GM12878 (cell line): ENCODE measurements around the gene DDX42. TPM values are rescaled to one million over a fixed set of nuclear protein-coding genes. Genes with fewer than 3 reads are reported as not detected.

Source experiments
- ATAC-seq: fragments of 200-7000 bp; cut with Tn5 transposase; 3 replicates; pipeline ENCODE4 v1.9.1; 2020; ENCODE audit warnings: mild to moderate bottlenecking, moderate library complexity
- BruUV-seq: library from RNA; stranded (reverse); fragments of 400-500 nt; replicated peaks from 2 replicates; lab custom pipeline; 2021; lab: Mats Ljungman, UMichigan
- CTCF ChIA-PET: fragments of 300-600 bp; sonication (Branson Sonifier 250); formaldehyde crosslinking; extraction: SDS; loops from one replicate; lab custom pipeline; 2021; ENCODE audit warnings: inconsistent platforms; lab: Yijun Ruan, JAX
- POLR2A ChIA-PET: fragments of 350-600 bp; formaldehyde crosslinking; extraction: SDS; loops from one replicate; lab custom pipeline; 2021; ENCODE audit warnings: inconsistent platforms; lab: Charles Lee
- RAD21 ChIA-PET: fragments of 300-600 bp; sonication (Branson Sonifier 250); formaldehyde crosslinking; loops from one replicate; lab custom pipeline; 2023; ENCODE audit warnings: antibody characterized with exemption; ENCODE audit not compliant: unreplicated experiment; lab: Charles Lee
- SMC1A ChIA-PET: fragments of 300-600 bp; sonication (Branson Sonifier 250); formaldehyde crosslinking; loops from one replicate; lab custom pipeline; 2023; ENCODE audit not compliant: unreplicated experiment, uncharacterized antibody; lab: Charles Lee
- DNase-seq: peaks from one replicate; pipeline ENCODE4 v3.0.0-alpha.2; 2011; ENCODE audit warnings: low read depth, low spot score
- FAIRE-seq: peaks from 3 replicates; lab custom pipeline; 2011; peaks lifted over from hg19 to GRCh38; lab: Jason Lieb, UNC
- H2AFZ ChIP-seq: 2 replicates; pipeline ENCODE4 v1.6.0; 2011; ENCODE audit warnings: low read depth, low read length, control low read depth; ENCODE audit not compliant: control insufficient read depth
- H3K27ac ChIP-seq: 2 replicates; pipeline ENCODE4 v1.5.1; 2011; ENCODE audit warnings: control low read depth; ENCODE audit not compliant: control insufficient read depth, insufficient read depth
- H3K27me3 ChIP-seq, 2 experiments: replicated peaks in 1 of 2; 2 replicates each; pipeline versions ENCODE4 v1.6.0 to v1.6.1; 2011; ENCODE audit warnings: low read length in 1 of 2; ENCODE audit not compliant: control insufficient read depth in 2 of 2, insufficient read depth in 2 of 2
- H3K36me3 ChIP-seq, 2 experiments: 2 replicates each; pipeline ENCODE4 v1.5.1; 2011; ENCODE audit warnings: low read length in 1 of 2; ENCODE audit not compliant: control insufficient read depth in 2 of 2, insufficient read depth in 2 of 2
- H3K4me1 ChIP-seq: 2 replicates; pipeline ENCODE4 v1.6.1; 2011; ENCODE audit warnings: mild to moderate bottlenecking, low read length, moderate library complexity, mixed read lengths; ENCODE audit not compliant: control insufficient read depth, insufficient read depth
- H3K4me2 ChIP-seq: 2 replicates; pipeline ENCODE4 v1.6.0; 2011; ENCODE audit warnings: control low read depth; ENCODE audit not compliant: control insufficient read depth, insufficient read depth
- H3K4me3 ChIP-seq: fragments of 200-600 bp; sonication (generic); 2 replicates; pipeline ENCODE4 v1.5.1; 2016
- H3K79me2 ChIP-seq: 2 replicates; pipeline ENCODE4 v1.6.0; 2011; ENCODE audit warnings: low read length; ENCODE audit not compliant: control insufficient read depth, insufficient read depth
- H3K9ac ChIP-seq: 2 replicates; pipeline ENCODE4 v1.8.0; 2011; ENCODE audit warnings: low read length, control low read depth, mixed read lengths; ENCODE audit not compliant: control insufficient read depth, insufficient read depth
- H3K9me3 ChIP-seq: replicated peaks from 3 replicates; pipeline ENCODE4 v1.5.1; 2011; ENCODE audit warnings: mild to moderate bottlenecking, low read length; ENCODE audit not compliant: control insufficient read depth, insufficient read depth
- H4K20me1 ChIP-seq: 2 replicates; pipeline ENCODE4 v1.6.0; 2011; ENCODE audit not compliant: control insufficient read depth, insufficient read depth
- BCLAF1 ChIP-seq: fragments of 450-650 bp; IDR thresholded peaks from 2 replicates; pipeline ENCODE4 v1.6.1; 2017; ENCODE audit warnings: antibody characterized with exemption, mild to moderate bottlenecking, moderate library complexity
- FOS ChIP-seq: IDR thresholded peaks from 3 replicates; pipeline ENCODE4 v1.6.1; 2011; ENCODE audit warnings: borderline replicate concordance; ENCODE audit not compliant: insufficient read length; ENCODE audit errors: extremely low read depth
- MEF2B ChIP-seq: fragments of 450-650 bp; IDR thresholded peaks from 2 replicates; pipeline ENCODE4 v1.6.1; 2018; ENCODE audit warnings: mild to moderate bottlenecking, moderate library complexity; ENCODE audit not compliant: partially characterized antibody, poor library complexity, severe bottlenecking
- POLR2A ChIP-seq: IDR thresholded peaks from 2 replicates; pipeline ENCODE4 v1.6.1; 2011; ENCODE audit warnings: low read depth, mild to moderate bottlenecking, low read length
- SP1 ChIP-seq: IDR thresholded peaks from one replicate; pipeline ENCODE4 v1.6.1; 2011; ENCODE audit warnings: low read depth, low read length
- WGBS: methylation state at CpG from one replicate; pipeline ENCODE4 v1.1.6; 2016; ENCODE audit warnings: low lambda C conversion rate; ENCODE audit not compliant: insufficient replicate concordance, insufficient coverage; ENCODE audit errors: missing lambda C conversion rate; 5-methylcytosine and 5-hydroxymethylcytosine counted together
- in situ Hi-C: fragments of 300-500 bp; cut with MboI; formaldehyde crosslinking; loops from 9 replicates; pipeline ENCODE4 v1.14.3; 2018; ENCODE audit warnings: mixed read lengths
- intact Hi-C: fragments of 100-400 bp; cut with micrococcal nuclease; formaldehyde crosslinking; loops from one replicate; pipeline ENCODE4 v1.14.2; 2022; ENCODE audit not compliant: unreplicated experiment
- polyA plus RNA-seq, 11 experiments: library from polyadenylated mRNA; depleted of rRNA in 4 of 11; unstranded in 6 of 11; stranded (reverse) in 5 of 11; fragments of >200 nt; fragmentation: Nextera tagmentation in 4 of 11; fragmentation: Illumina TruSeq in 1 of 11; extraction: Ambion mirVana in 4 of 11; extraction: Trizol in 1 of 11; gene quantifications; 1 replicate in 1 of 11; 2 replicates in 10 of 11; pipeline versions ENCODE4 v1.2.1 to v1.2.3, GENCODE V29; 2011 to 2016; ENCODE audit warnings: inconsistent platforms in 2 of 11, missing spikeins in 2 of 11, low read depth in 1 of 11
- total RNA-seq, 4 experiments: library from RNA; depleted of rRNA in 3 of 4; stranded (reverse); fragments of >200 nt in 3 of 4; fragmentation: Illumina TruSeq in 1 of 4; extraction: Trizol in 1 of 4; gene quantifications; 2 replicates each; pipeline versions ENCODE4 v1.2.1 to v1.2.3, GENCODE V29; 2013 to 2021

The DDX42 gene
- total and polyA plus RNA-seq, 10 of the 15 experiments (the other 5 are each of a cell fraction or from before 2014, with no cell fraction given), result 14.6 to 147 (median 65.3) TPM

- Histone ChIP-seq H3K27me3 (no peaks in the 10 kb centered on the region), H3K9me3 (no peaks in the 10 kb centered on the region), H3K4me3 (no peak overlapping the region), H3K79me2 (peaks cover 34% of the 10 kb centered on the region), H3K36me3 (peaks cover 31 to 48% of the 10 kb centered on the region in 2 experiments), H3K9ac (no peak overlapping the region), H3K4me1 (peaks cover 10% of the 10 kb centered on the region), H3K4me2 (no peak overlapping the region), H2AFZ (no peak overlapping the region), H3K27ac (no peak overlapping the region), H4K20me1 (no peaks in the 10 kb centered on the region)
- BruUV-seq, result no TSS peak
- FAIRE-seq (no peak), ATAC-seq (no peak), DNase-seq (no peak)
- in situ Hi-C loops (loop anchor here (25.0 kb wide), 1 partner anchor 394 kb away; the partner anchor contains the start of gene CYB561), intact Hi-C loops (no loop called here)
- ChIA-PET SMC1A (no interaction called here), CTCF (interaction anchor here (0.6 kb wide), 1 partner anchor 49 kb away, joined by 3 read pairs; no protein-coding TSS in a partner anchor), POLR2A (interaction anchor here (0.6 kb wide), 1 partner anchor 51 kb away, joined by 3 read pairs; no protein-coding TSS in a partner anchor), RAD21 (no interaction called here)
- WGBS, result 44% methylated on average over 8 of the region's 8 CpGs
- 0 out of 2 replicates have a peak, but pooled peaks have one; percentile 10 for TF ChIP-seq POLR2A
- no peak for TF ChIP-seq SP1
- no peak for TF ChIP-seq BCLAF1
Observed at GRCh38 chr17:63831505-63831904, 57.5 kb downstream of the DDX42 start.

GRCh38 chr17:63832014-63832413, 58.0 kb downstream of the DDX42 start:
- in situ Hi-C loops, result loop anchor here (25.0 kb wide), 1 partner anchor 395 kb away; the partner anchor contains the start of gene CYB561
- Histone ChIP-seq H3K4me3 (no peak overlapping the region), H4K20me1 (no peaks in the 10 kb centered on the region), H3K27ac (no peak overlapping the region), H3K27me3 (no peaks in the 10 kb centered on the region), H3K4me2 (no peak overlapping the region), H3K9me3 (no peaks in the 10 kb centered on the region), H3K36me3 (peaks cover 33 to 48% of the 10 kb centered on the region in 2 experiments), H2AFZ (no peak overlapping the region), H3K4me1 (peaks cover 10% of the 10 kb centered on the region), H3K9ac (no peak overlapping the region)
- ChIA-PET POLR2A (interaction anchor here (0.6 kb wide), 1 partner anchor 52 kb away, joined by 3 read pairs; no protein-coding TSS in a partner anchor), SMC1A (no interaction called here), RAD21 (no interaction called here), CTCF (interaction anchor here (0.6 to 0.8 kb wide), 2 partner anchors 8 to 401 kb away, joined by 3 read pairs; no protein-coding TSS in a partner anchor)
- 96% methylated on average over 5 of the region's 5 CpGs for WGBS
- no TSS peak for BruUV-seq
- DNase-seq (no peak), FAIRE-seq (no peak)
- intact Hi-C loops, result no loop called here
- TF ChIP-seq MEF2B (no peak), POLR2A (peak; percentile 39; the same call in 1 of the 2 replicates), FOS (no peak)
- TF ChIP-seq, all 136 proteins: peak for 1
- ATAC-seq, result no peak
- H3K79me2 ChIP-seq, result peaks cover 31% of the 10 kb centered on the region
